Lower lobe of right lung (tissue), 2 donors: ENCODE measurements around the gene PCGF3. TPM values are rescaled to one million over a fixed set of nuclear protein-coding genes. Genes with fewer than 3 reads are reported as not detected.
A peak's percentile ranks its signal among the peaks of the same experiment; 100 is the strongest.

Source experiments
- ATAC-seq, 2 donors: fragments of 200-7000 bp; cut with Tn5 transposase; one replicate each; pipeline ENCODE4 v1.9.1; 2020 to 2022; ENCODE audit warnings: mild to moderate bottlenecking in 2 of 2, moderate library complexity in 2 of 2
- DNase-seq: peaks from one replicate; pipeline ENCODE4 v3.0.0-alpha.2; 2020
- H3K27ac ChIP-seq: fragments of 200-600 bp; one replicate; pipeline ENCODE4 v1.8.0; 2022
- H3K27me3 ChIP-seq: fragments of 200-600 bp; one replicate; pipeline ENCODE4 v1.8.0; 2022; ENCODE audit warnings: low read depth
- H3K36me3 ChIP-seq: fragments of 200-600 bp; one replicate; pipeline ENCODE4 v1.8.0; 2022; ENCODE audit warnings: mild to moderate bottlenecking
- H3K4me1 ChIP-seq: fragments of 200-600 bp; one replicate; pipeline ENCODE4 v1.8.0; 2022
- H3K4me3 ChIP-seq: fragments of 200-600 bp; one replicate; pipeline ENCODE4 v1.8.0; 2022; ENCODE audit warnings: mild to moderate bottlenecking
- H3K9me3 ChIP-seq: fragments of 200-600 bp; one replicate; pipeline ENCODE4 v1.8.0; 2022
- intact Hi-C: fragments of 100-400 bp; cut with DNase I; formaldehyde crosslinking; loops from one replicate; pipeline ENCODE4 v1.11.0; 2022
- total RNA-seq: library from RNA; stranded (reverse); fragmentation: NEBNext Ultra II Directional; extraction: Animal tissue kit (Norgen Biotek cat#: 25700); gene quantifications from one replicate; pipeline ENCODE4 v1.2.1, GENCODE V29; 2021
- TF ChIP-seq, protein P1 (sequence below): fragments of 200-600 bp; IDR thresholded peaks from one replicate; pipeline ENCODE4 v1.8.0; 2022; ENCODE audit warnings: antibody characterized with exemption, mild to moderate bottlenecking
- donor health status: DM: no; HTN: yes; CAD: no; lungs with severe emphysema.

The PCGF3 gene
- total RNA-seq, 1 donor from 2014 or later, result 44.8 TPM

DNA sequence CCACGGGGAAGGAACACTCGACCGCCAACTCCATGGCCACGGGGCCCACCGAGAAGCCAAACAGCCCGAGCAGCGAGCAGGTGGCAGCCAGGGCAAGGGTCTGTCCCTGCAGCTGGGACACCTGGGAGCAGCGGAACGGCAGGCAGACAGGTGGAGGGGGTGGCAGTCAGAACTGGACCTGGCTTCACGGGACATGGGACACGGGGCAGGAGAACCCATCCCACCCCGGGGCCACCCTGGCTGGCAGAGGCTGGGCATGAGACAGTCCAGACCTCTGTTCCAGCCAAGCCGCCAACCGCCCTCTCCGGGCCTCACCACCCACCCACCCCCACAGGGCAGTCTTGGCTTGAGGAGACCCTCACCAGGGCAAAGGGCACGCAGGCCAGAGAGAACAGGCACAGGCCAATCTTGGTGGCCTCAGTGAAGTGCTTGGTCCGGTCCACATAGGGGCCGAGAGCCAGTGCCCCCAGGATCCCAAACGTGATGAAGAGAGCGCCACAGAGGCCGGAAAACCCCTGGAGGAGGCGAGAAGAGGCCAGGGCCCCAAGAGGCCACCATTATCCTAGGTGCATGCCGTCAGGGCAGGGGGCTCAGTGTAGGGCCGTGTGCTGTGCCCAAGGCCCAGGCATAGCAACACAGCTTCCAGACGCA lies 22.3 kb upstream of the PCGF3 start:
- Histone ChIP-seq H3K4me3 (no peak overlapping the region), H3K27ac (no peak overlapping the region), H3K9me3 (no peaks in the 10 kb centered on the region), H3K27me3 (no peaks in the 10 kb centered on the region), H3K4me1 (peaks cover 42% of the 10 kb centered on the region), H3K36me3 (no peaks in the 10 kb centered on the region)
- TF ChIP-seq, protein P1, sequence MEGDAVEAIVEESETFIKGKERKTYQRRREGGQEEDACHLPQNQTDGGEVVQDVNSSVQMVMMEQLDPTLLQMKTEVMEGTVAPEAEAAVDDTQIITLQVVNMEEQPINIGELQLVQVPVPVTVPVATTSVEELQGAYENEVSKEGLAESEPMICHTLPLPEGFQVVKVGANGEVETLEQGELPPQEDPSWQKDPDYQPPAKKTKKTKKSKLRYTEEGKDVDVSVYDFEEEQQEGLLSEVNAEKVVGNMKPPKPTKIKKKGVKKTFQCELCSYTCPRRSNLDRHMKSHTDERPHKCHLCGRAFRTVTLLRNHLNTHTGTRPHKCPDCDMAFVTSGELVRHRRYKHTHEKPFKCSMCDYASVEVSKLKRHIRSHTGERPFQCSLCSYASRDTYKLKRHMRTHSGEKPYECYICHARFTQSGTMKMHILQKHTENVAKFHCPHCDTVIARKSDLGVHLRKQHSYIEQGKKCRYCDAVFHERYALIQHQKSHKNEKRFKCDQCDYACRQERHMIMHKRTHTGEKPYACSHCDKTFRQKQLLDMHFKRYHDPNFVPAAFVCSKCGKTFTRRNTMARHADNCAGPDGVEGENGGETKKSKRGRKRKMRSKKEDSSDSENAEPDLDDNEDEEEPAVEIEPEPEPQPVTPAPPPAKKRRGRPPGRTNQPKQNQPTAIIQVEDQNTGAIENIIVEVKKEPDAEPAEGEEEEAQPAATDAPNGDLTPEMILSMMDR, result no peak
- intact Hi-C loops, result no loop called here
- DNase-seq, result no peak
- ATAC-seq, result no peak

DNA sequence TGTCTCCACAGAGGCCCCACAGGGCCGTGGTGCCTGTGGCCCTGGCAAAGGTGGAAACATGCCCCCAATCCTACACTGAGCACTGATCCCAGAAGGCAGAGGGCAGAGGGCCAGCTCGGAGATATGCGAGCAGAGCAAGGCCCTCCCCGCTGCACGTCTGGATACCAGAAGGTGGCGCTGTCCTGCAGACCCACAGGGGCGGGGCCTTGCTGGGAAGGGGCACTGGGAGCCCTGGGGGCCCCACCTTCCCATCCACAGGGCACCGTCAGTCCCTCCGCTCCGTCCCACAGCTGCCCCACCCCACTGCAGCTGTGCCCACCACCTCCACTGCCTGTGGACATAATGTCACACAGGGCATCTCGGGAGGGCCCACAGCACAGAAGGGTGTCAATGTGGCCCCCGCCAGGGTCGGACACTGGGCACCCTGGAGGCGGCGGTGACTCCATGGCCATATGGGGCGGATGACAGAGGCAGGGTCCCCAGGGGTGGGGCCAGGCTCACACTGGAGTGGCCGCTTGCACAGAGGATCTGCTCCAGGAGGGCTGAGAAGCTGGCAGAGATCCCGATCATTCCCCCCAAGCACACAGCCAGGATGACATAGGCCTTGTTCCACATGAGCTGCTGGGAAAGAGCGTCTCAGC lies 21.5 kb upstream of the PCGF3 start:
- ATAC-seq, result peak in 1 of 2 donors; percentile 4
- H3K9me3 ChIP-seq, result no peaks in the 10 kb centered on the region
- intact Hi-C loops, result no loop called here
- no peaks in the 10 kb centered on the region for H3K27me3 ChIP-seq
- no peak overlapping the region for H3K4me3 ChIP-seq
- no peak overlapping the region for H3K27ac ChIP-seq
- TF ChIP-seq, protein P1, result peak; percentile 68
- no peaks in the 10 kb centered on the region for H3K36me3 ChIP-seq
- DNase-seq, result peak; percentile 76
- peaks cover 45% of the 10 kb centered on the region for H3K4me1 ChIP-seq

DNA sequence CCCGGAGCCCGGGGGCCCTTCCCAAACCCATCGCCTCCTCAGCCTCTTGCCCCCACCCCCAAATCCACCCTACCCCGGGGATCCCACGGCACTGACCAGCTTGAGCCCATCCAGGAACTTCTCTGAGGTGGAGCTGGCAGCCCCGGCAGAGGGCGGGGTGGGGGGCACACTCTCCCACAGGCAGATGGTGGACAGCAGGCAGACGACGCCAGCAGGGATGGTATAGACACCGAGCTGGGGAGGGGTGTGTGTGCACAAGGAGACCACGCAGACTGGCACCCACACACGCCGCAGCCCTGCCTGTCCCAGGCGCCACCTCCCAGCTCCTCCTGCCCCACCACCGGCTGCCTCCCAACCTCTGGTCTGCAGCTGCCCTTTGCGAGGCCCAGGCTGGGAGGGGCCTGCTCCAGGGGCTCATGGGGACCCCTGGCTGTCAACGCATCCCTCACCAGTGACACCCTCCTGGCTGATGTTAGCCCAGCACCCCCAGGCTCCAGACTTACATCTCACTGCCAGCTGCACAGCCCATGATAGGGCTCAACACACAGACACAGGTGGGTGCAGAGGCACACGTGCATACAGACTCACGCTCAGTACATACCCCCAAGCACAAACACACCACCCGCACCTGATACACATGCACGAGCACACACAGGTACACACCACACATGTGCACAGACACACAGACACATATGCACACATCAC lies 20.9 kb upstream of the PCGF3 start:
- DNase-seq, result no peak
- Histone ChIP-seq H3K27me3 (no peaks in the 10 kb centered on the region), H3K36me3 (no peaks in the 10 kb centered on the region), H3K27ac (no peak overlapping the region), H3K4me3 (no peak overlapping the region), H3K9me3 (no peaks in the 10 kb centered on the region), H3K4me1 (peaks cover 51% of the 10 kb centered on the region)
- TF ChIP-seq, protein P1, result no peak
- intact Hi-C loops, result no loop called here
- no peak for ATAC-seq

DNA sequence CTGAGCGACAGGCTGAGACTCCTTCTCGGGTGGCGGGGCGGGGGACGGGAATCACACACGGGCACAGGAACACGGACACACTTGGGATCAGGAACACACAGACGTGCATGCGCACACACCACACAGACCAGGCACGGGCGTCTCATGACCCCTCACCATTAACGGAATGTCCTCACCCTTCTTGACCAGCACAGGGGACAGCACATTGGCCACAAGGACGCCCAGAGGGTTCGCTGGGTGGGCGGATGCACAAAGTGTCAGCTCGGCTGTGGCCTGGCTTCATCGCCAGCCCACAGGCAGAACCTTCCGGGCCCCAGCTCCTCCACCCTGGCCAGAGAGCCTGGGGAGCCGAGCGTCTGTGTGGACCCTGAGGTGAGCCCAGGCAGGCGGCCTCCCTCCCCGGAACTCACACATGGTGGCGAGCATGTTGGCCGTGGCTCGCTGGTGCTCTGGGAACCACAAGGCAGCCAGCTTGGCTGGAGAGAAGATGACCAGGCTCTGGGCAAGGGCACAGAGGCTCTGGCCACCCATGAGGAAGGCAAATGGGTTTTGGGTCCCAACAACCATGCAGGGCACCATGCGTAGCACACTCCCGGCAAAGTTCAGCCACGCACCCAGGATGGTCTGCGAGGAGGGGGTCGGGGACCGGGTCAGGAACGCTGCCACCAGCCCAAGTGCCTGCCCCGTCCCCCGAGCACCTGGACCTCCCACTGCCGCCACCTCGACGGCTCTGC lies 19.8 kb upstream of the PCGF3 start:
- no peaks in the 10 kb centered on the region for H3K36me3 ChIP-seq

More for the DNA sequence above, 19.8 kb upstream of the PCGF3 start:
- DNase-seq, result no peak
- peaks cover 47% of the 10 kb centered on the region for H3K4me1 ChIP-seq
- intact Hi-C loops, result no loop called here
- no peak for ATAC-seq
- TF ChIP-seq, protein P1, result no peak
- H3K27me3 ChIP-seq, result no peaks in the 10 kb centered on the region
- no peaks in the 10 kb centered on the region for H3K9me3 ChIP-seq
- H3K4me3 ChIP-seq, result no peak overlapping the region
- no peak overlapping the region for H3K27ac ChIP-seq
